Breast epithelium (tissue), 3 donors: ENCODE measurements around the gene CCDC74B.
"Not testable (repeated sequence)": the region's sequence is repeated elsewhere in the genome, so short reads cannot be mapped to it uniquely, and the experiment has no call there.

Experiments used
- CTCF ChIP-seq, 3 donors: fragments of 450-650 bp; IDR thresholded peaks; one replicate each; pipeline ENCODE4 v1.5.1; 2016 to 2017; ENCODE audit warnings: antibody characterized with exemption in 3 of 3, mild to moderate bottlenecking in 3 of 3, moderate library complexity in 3 of 3
- POLR2A ChIP-seq: fragments of 450-650 bp; IDR thresholded peaks from one replicate; pipeline ENCODE4 v1.6.1; 2016; ENCODE audit warnings: antibody characterized with exemption, mild to moderate bottlenecking, moderate library complexity

DNA sequence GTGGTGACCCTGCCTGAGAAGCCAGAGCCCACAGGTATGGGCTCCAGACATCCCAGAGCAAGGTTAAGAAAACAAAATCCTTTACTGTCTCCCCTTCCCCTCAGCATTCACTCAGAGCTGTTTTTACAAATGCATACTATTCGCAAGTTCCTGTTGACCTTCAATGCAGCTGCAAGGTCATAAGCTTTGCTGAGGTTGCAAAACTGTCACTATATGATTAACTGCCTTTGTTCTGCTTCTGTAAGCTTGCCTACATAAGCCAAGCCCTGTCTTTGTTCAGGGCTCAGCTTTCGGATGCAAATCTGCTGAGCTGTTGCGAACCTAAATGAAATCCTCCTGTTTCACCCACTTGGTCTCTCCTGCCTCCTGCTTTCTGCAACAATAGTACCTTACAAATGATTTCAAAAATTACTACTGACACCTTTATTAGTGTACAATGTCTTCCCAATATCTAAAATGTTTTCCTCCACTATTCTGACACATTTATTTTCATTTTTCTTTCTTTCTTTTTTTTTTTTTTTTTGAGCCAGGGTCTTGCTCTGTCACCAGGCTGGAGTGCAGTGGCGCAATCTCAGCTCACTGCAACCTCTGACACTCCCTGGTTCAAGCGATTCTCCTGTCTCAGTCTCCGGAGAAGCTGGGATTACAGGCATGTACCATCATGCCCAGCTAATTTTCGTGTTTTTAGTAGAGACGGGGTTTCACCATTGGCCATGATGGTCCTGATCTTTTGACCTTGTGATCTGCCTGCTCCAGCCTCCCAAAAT, 42.1 kb downstream of the CCDC74B start:
- TF ChIP-seq POLR2A; CTCF (IDR thresholded peaks at IDR 0.05): not testable (repeated sequence)
